Activated T-helper 17 cell treated with anti-CD3 and anti-CD28 coated beads, Interleukin-2, amount 50 U/mL, for 72 hours (primary cell): ENCODE measurements around the gene CMTR2. TPM values are rescaled to one million over a fixed set of nuclear protein-coding genes. Genes with fewer than 3 reads are reported as not detected.
A peak's percentile ranks its signal among the peaks of the same experiment; 100 is the strongest.
"Not testable (repeated sequence)": the region's sequence is repeated elsewhere in the genome, so short reads cannot be mapped to it uniquely, and the experiment has no call there.

Experiments
- ATAC-seq: fragments of 150-1000 bp; cut with Tn5 transposase; replicated peaks from 2 replicates; pipeline ENCODE4 v1.10.0; 2021; ENCODE audit warnings: mild to moderate bottlenecking, moderate library complexity
- H3K27ac Mint-ChIP-seq: one replicate; pipeline ENCODE4 v1.8.0; 2022; ENCODE audit warnings: mixed read lengths
- H3K27me3 Mint-ChIP-seq: one replicate; pipeline ENCODE4 v1.8.0; 2022; ENCODE audit warnings: mixed read lengths
- H3K36me3 Mint-ChIP-seq: one replicate; pipeline ENCODE4 v1.8.0; 2022; ENCODE audit warnings: low read depth, mild to moderate bottlenecking, mixed read lengths
- H3K4me1 Mint-ChIP-seq: one replicate; pipeline ENCODE4 v1.8.0; 2022; ENCODE audit warnings: mixed read lengths
- H3K4me3 Mint-ChIP-seq: one replicate; pipeline ENCODE4 v1.8.0; 2022; ENCODE audit warnings: mild to moderate bottlenecking, mixed read lengths
- H3K9me3 Mint-ChIP-seq: one replicate; pipeline ENCODE4 v1.8.0; 2022; ENCODE audit warnings: mixed read lengths
- total RNA-seq, 2 donors: library from RNA; stranded (reverse); gene quantifications; one replicate each; pipeline ENCODE4 v1.2.3, GENCODE V29; 2022

The CMTR2 gene
- total RNA-seq, 2 donors from 2014 or later: 13.6 to 22.2 TPM

- Mint-ChIP-seq H3K36me3 (peaks cover 5% of the 10 kb centered on the region), H3K27ac (no peak overlapping the region), H3K4me1 (no peaks in the 10 kb centered on the region), H3K9me3 (peaks cover 3% of the 10 kb centered on the region), H3K27me3 (peaks cover 28% of the 10 kb centered on the region), H3K4me3 (no peak overlapping the region)
- ATAC-seq: no peak
Measured at GRCh38 chr16:71293919-71294318, 4.7 kb upstream of the CMTR2 start.

GRCh38 chr16:71292095-71292494, 2.9 kb upstream of the CMTR2 start:
- not testable (repeated sequence) for ATAC-seq, H3K4me1 Mint-ChIP-seq, H3K27ac Mint-ChIP-seq, H3K9me3 Mint-ChIP-seq, H3K4me3 Mint-ChIP-seq
- H3K27me3 Mint-ChIP-seq: peaks cover 21% of the 10 kb centered on the region
- H3K36me3 Mint-ChIP-seq: peaks cover 23% of the 10 kb centered on the region

- H3K4me1 Mint-ChIP-seq: peaks cover 16% of the 10 kb centered on the region
- H3K9me3 Mint-ChIP-seq: peaks cover 5% of the 10 kb centered on the region
- peak overlapping the region; percentile 80 for H3K4me3 Mint-ChIP-seq
- H3K36me3 Mint-ChIP-seq: peaks cover 47% of the 10 kb centered on the region
- H3K27me3 Mint-ChIP-seq: peaks cover 15% of the 10 kb centered on the region
- H3K27ac Mint-ChIP-seq: peak overlapping the region; percentile 75
- no peak for ATAC-seq
Measured at GRCh38 chr16:71289732-71290062, 495 bp upstream of the CMTR2 start.

- ATAC-seq: no peak
- H3K9me3 Mint-ChIP-seq: peaks cover 7% of the 10 kb centered on the region
- peak overlapping the region; percentile 75 for H3K27ac Mint-ChIP-seq
- peaks cover 58% of the 10 kb centered on the region for H3K36me3 Mint-ChIP-seq
- H3K4me1 Mint-ChIP-seq: peaks cover 16% of the 10 kb centered on the region
- peaks cover 11% of the 10 kb centered on the region for H3K27me3 Mint-ChIP-seq
- peak overlapping the region; percentile 80 for H3K4me3 Mint-ChIP-seq
Measured at GRCh38 chr16:71288570-71288889, 672 bp downstream of the CMTR2 start.

GRCh38 chr16:71287911-71288310, 1.3 kb downstream of the CMTR2 start:
- H3K4me3 Mint-ChIP-seq: peak overlapping the region; percentile 80
- peaks cover 11% of the 10 kb centered on the region for H3K27me3 Mint-ChIP-seq
- no peak for ATAC-seq
- H3K36me3 Mint-ChIP-seq: peaks cover 64% of the 10 kb centered on the region
- H3K4me1 Mint-ChIP-seq: peaks cover 16% of the 10 kb centered on the region
- peak overlapping the region; percentile 75 for H3K27ac Mint-ChIP-seq
- H3K9me3 Mint-ChIP-seq: peaks cover 7% of the 10 kb centered on the region

GRCh38 chr16:71287454-71287853, 1.7 kb downstream of the CMTR2 start:
- Mint-ChIP-seq H3K4me3 (peak overlapping the region; percentile 80), H3K27me3 (peaks cover 7% of the 10 kb centered on the region), H3K27ac (no peak overlapping the region), H3K9me3 (peaks cover 7% of the 10 kb centered on the region), H3K4me1 (peaks cover 16% of the 10 kb centered on the region), H3K36me3 (peaks cover 68% of the 10 kb centered on the region)
- ATAC-seq: no peak

- Mint-ChIP-seq H3K27ac (no peak overlapping the region), H3K36me3 (peaks cover 66% of the 10 kb centered on the region), H3K4me1 (peaks cover 18% of the 10 kb centered on the region), H3K4me3 (no peak overlapping the region), H3K9me3 (peaks cover 7% of the 10 kb centered on the region), H3K27me3 (no peaks in the 10 kb centered on the region)
- ATAC-seq: no peak
Measured at GRCh38 chr16:71283612-71284011, 5.6 kb downstream of the CMTR2 start.

GRCh38 chr16:71282943-71283342, 6.3 kb downstream of the CMTR2 start:
- no peak overlapping the region for H3K4me3 Mint-ChIP-seq
- H3K9me3 Mint-ChIP-seq: peaks cover 7% of the 10 kb centered on the region
- ATAC-seq: no peak
- peaks cover 59% of the 10 kb centered on the region for H3K36me3 Mint-ChIP-seq
- no peak overlapping the region for H3K27ac Mint-ChIP-seq
- no peaks in the 10 kb centered on the region for H3K27me3 Mint-ChIP-seq
- H3K4me1 Mint-ChIP-seq: peaks cover 12% of the 10 kb centered on the region

- no peaks in the 10 kb centered on the region for H3K27me3 Mint-ChIP-seq
- no peak overlapping the region for H3K4me3 Mint-ChIP-seq
- no peak for ATAC-seq
- H3K27ac Mint-ChIP-seq: no peak overlapping the region
- peaks cover 14% of the 10 kb centered on the region for H3K9me3 Mint-ChIP-seq
- peaks cover under 1% of the 10 kb centered on the region for H3K36me3 Mint-ChIP-seq
- peaks cover 4% of the 10 kb centered on the region for H3K4me1 Mint-ChIP-seq
Measured at GRCh38 chr16:71276589-71277334, 12.4 kb downstream of the CMTR2 start.

GRCh38 chr16:71273384-71273783, 15.8 kb downstream of the CMTR2 start:
- peaks cover 3% of the 10 kb centered on the region for H3K27me3 Mint-ChIP-seq
- H3K4me1 Mint-ChIP-seq: no peaks in the 10 kb centered on the region
- peaks cover 14% of the 10 kb centered on the region for H3K9me3 Mint-ChIP-seq
- ATAC-seq: no peak
- H3K36me3 Mint-ChIP-seq: no peaks in the 10 kb centered on the region
- H3K27ac Mint-ChIP-seq: no peak overlapping the region
- H3K4me3 Mint-ChIP-seq: no peak overlapping the region

- no peak overlapping the region for H3K4me3 Mint-ChIP-seq
- no peaks in the 10 kb centered on the region for H3K36me3 Mint-ChIP-seq
- H3K27ac Mint-ChIP-seq: no peak overlapping the region
- no peak for ATAC-seq
- no peaks in the 10 kb centered on the region for H3K9me3 Mint-ChIP-seq
- H3K4me1 Mint-ChIP-seq: no peaks in the 10 kb centered on the region
- peaks cover 24% of the 10 kb centered on the region for H3K27me3 Mint-ChIP-seq
Measured at GRCh38 chr16:71264299-71264698, 24.9 kb downstream of the CMTR2 start.

- Mint-ChIP-seq H3K4me1 (no peaks in the 10 kb centered on the region), H3K27ac (no peak overlapping the region), H3K36me3 (no peaks in the 10 kb centered on the region), H3K9me3 (no peaks in the 10 kb centered on the region), H3K27me3 (peaks cover 31% of the 10 kb centered on the region), H3K4me3 (no peak overlapping the region)
- ATAC-seq: no peak
Measured at GRCh38 chr16:71263582-71263981, 25.6 kb downstream of the CMTR2 start.

GRCh38 chr16:71262391-71262790, 26.8 kb downstream of the CMTR2 start:
- no peaks in the 10 kb centered on the region for H3K36me3 Mint-ChIP-seq
- peaks cover 33% of the 10 kb centered on the region for H3K27me3 Mint-ChIP-seq
- H3K9me3 Mint-ChIP-seq: no peaks in the 10 kb centered on the region
- no peak overlapping the region for H3K27ac Mint-ChIP-seq
- H3K4me1 Mint-ChIP-seq: no peaks in the 10 kb centered on the region
- no peak overlapping the region for H3K4me3 Mint-ChIP-seq
- no peak for ATAC-seq

- H3K27ac Mint-ChIP-seq: no peak overlapping the region
- H3K9me3 Mint-ChIP-seq: no peaks in the 10 kb centered on the region
- no peak for ATAC-seq
- H3K4me1 Mint-ChIP-seq: no peaks in the 10 kb centered on the region
- H3K36me3 Mint-ChIP-seq: no peaks in the 10 kb centered on the region
- no peak overlapping the region for H3K4me3 Mint-ChIP-seq
- peaks cover 36% of the 10 kb centered on the region for H3K27me3 Mint-ChIP-seq
Measured at GRCh38 chr16:71260995-71261394, 28.2 kb downstream of the CMTR2 start.

GRCh38 chr16:71259086-71259485, 30.1 kb downstream of the CMTR2 start:
- no peak for ATAC-seq
- Mint-ChIP-seq H3K9me3 (no peaks in the 10 kb centered on the region), H3K4me3 (no peak overlapping the region), H3K36me3 (no peaks in the 10 kb centered on the region), H3K4me1 (no peaks in the 10 kb centered on the region), H3K27ac (no peak overlapping the region), H3K27me3 (peaks cover 39% of the 10 kb centered on the region)

- no peaks in the 10 kb centered on the region for H3K4me1 Mint-ChIP-seq
- no peaks in the 10 kb centered on the region for H3K9me3 Mint-ChIP-seq
- H3K27me3 Mint-ChIP-seq: peaks cover 39% of the 10 kb centered on the region
- ATAC-seq: no peak
- no peak overlapping the region for H3K27ac Mint-ChIP-seq
- H3K4me3 Mint-ChIP-seq: no peak overlapping the region
- H3K36me3 Mint-ChIP-seq: no peaks in the 10 kb centered on the region
Measured at GRCh38 chr16:71258372-71258771, 30.8 kb downstream of the CMTR2 start.
